B cell (primary cell): ENCODE results near the gene VWA8. TPM values are rescaled to one million over a fixed set of nuclear protein-coding genes. Genes with fewer than 3 reads are reported as not detected.

ENCODE experiments used
- ATAC-seq: fragments of 200-7000 bp; cut with Tn5 transposase; one replicate; pipeline ENCODE4 v1.10.0; 2021; ENCODE audit warnings: low read depth, mild to moderate bottlenecking, moderate number of reproducible peaks, moderate library complexity
- CTCF ChIA-PET: fragments of 350-600 bp; sonication (Branson Sonifier 250); formaldehyde crosslinking; loops from one replicate; lab custom pipeline; 2021; ENCODE audit warnings: antibody characterized with exemption, inconsistent platforms; lab: Charles Lee
- POLR2A ChIA-PET: fragments of 350-600 bp; sonication (Branson Sonifier 250); formaldehyde crosslinking; loops from one replicate; lab custom pipeline; 2021; ENCODE audit warnings: antibody characterized with exemption; lab: Charles Lee
- DNase-seq: peaks from one replicate; pipeline ENCODE4 v3.0.0; 2013
- H2AFZ ChIP-seq: 2 replicates; pipeline ENCODE4 v1.6.1; 2012; ENCODE audit warnings: mild to moderate bottlenecking, low read depth, low read length; ENCODE audit not compliant: insufficient read depth, poor library complexity, severe bottlenecking
- H3K27ac ChIP-seq, 2 donors: 1 replicate in 1 of 2; 2 replicates in 1 of 2; pipeline ENCODE4 v1.5.1; 2012 to 2013; ENCODE audit warnings: low read length in 2 of 2, mild to moderate bottlenecking in 2 of 2, moderate library complexity in 1 of 2
- H3K27me3 ChIP-seq, 4 experiments: fragments of 200-600 bp in 1 of 4; sonication (generic) in 1 of 4; replicated peaks in 1 of 4; 1 replicate in 2 of 4; 2 replicates in 2 of 4; pipeline versions ENCODE4 v1.6.1 to v1.7.0; 2013 to 2016; ENCODE audit warnings: low read length in 3 of 4, mild to moderate bottlenecking in 2 of 4, mixed read lengths in 1 of 4, moderate library complexity in 1 of 4; ENCODE audit not compliant: insufficient read depth in 4 of 4, control insufficient read depth in 3 of 4; ENCODE audit errors: control extremely low read depth in 1 of 4
- H3K36me3 ChIP-seq, 2 experiments: replicated peaks in 1 of 2; 1 replicate in 1 of 2; 2 replicates in 1 of 2; pipeline versions ENCODE4 v1.6.1 to v1.7.1; 2013; ENCODE audit warnings: low read length in 1 of 2; ENCODE audit not compliant: insufficient read depth in 2 of 2, control insufficient read depth in 1 of 2; ENCODE audit errors: control extremely low read depth in 1 of 2, extremely low read depth in 1 of 2
- H3K4me1 ChIP-seq, 2 donors: fragments of 200-600 bp in 1 of 2; sonication (generic) in 1 of 2; 1 replicate in 1 of 2; 2 replicates in 1 of 2; pipeline versions ENCODE4 v1.5.1 to v1.6.1; 2013 to 2017; ENCODE audit warnings: low read length in 2 of 2; ENCODE audit not compliant: control insufficient read depth in 2 of 2, insufficient read depth in 2 of 2
- H3K4me2 ChIP-seq: replicated peaks from 2 replicates; pipeline ENCODE3; 2012; ENCODE audit warnings: mild to moderate bottlenecking, low read depth, low read length; ENCODE audit not compliant: poor library complexity, severe bottlenecking
- H3K4me3 ChIP-seq, 5 experiments: fragments of 200-600 bp in 1 of 5; sonication (generic) in 1 of 5; 1 replicate in 3 of 5; 2 replicates in 2 of 5; pipeline versions ENCODE4 v1.5.1 to v1.7.0; 2011 to 2016; ENCODE audit warnings: low read length in 4 of 5, mild to moderate bottlenecking in 4 of 5, low read depth in 2 of 5, control low read depth in 1 of 5, moderate library complexity in 1 of 5; ENCODE audit not compliant: insufficient read depth in 1 of 5; ENCODE audit errors: control extremely low read depth in 1 of 5, extremely low read depth in 1 of 5
- H3K79me2 ChIP-seq: fragments of 200-600 bp; sonication (generic); one replicate; pipeline ENCODE4 v1.6.0; 2016; ENCODE audit warnings: low read length; ENCODE audit not compliant: control insufficient read depth, insufficient read depth
- H3K9ac ChIP-seq: fragments of 200-600 bp; sonication (generic); 2 replicates; pipeline ENCODE4 v1.6.1; 2017; ENCODE audit warnings: mild to moderate bottlenecking, low read length, moderate library complexity
- H3K9me3 ChIP-seq, 3 donors: one replicate each; pipeline versions ENCODE4 v1.6.1 to v1.7.1; 2013; ENCODE audit warnings: low read length in 2 of 3; ENCODE audit not compliant: control insufficient read depth in 2 of 3, insufficient read depth in 1 of 3; ENCODE audit errors: control extremely low read depth in 1 of 3
- H4K20me1 ChIP-seq: 2 replicates; pipeline ENCODE4 v1.6.0; 2012; ENCODE audit warnings: mild to moderate bottlenecking, low read length; ENCODE audit not compliant: insufficient read depth, control insufficient read depth, poor library complexity, severe bottlenecking
- H3K27ac Mint-ChIP-seq: one replicate; pipeline ENCODE4 v1.8.0; 2021; ENCODE audit warnings: mixed read lengths
- H3K27me3 Mint-ChIP-seq: one replicate; pipeline ENCODE4 v1.8.0; 2021; ENCODE audit warnings: mixed read lengths
- H3K4me1 Mint-ChIP-seq: one replicate; pipeline ENCODE4 v1.8.0; 2021; ENCODE audit warnings: mixed read lengths
- H3K4me3 Mint-ChIP-seq: one replicate; pipeline ENCODE4 v1.8.0; 2021; ENCODE audit warnings: mixed read lengths
- H3K9me3 Mint-ChIP-seq: one replicate; pipeline ENCODE4 v1.8.0; 2022; ENCODE audit warnings: mixed read lengths; ENCODE audit not compliant: insufficient read depth
- EZH2 ChIP-seq: IDR thresholded peaks from 2 replicates; pipeline ENCODE4 v1.6.1; 2012; ENCODE audit warnings: borderline replicate concordance, low read depth, mild to moderate bottlenecking, moderate library complexity, low read length; ENCODE audit not compliant: insufficient read depth, poor library complexity, severe bottlenecking
- WGBS: methylation state at CpG from one replicate; pipeline ENCODE4 v1.1.5; 2013; ENCODE audit warnings: missing lambda C conversion rate; ENCODE audit not compliant: insufficient coverage; 5-methylcytosine and 5-hydroxymethylcytosine counted together
- intact Hi-C: fragments of 100-400 bp; cut with micrococcal nuclease; formaldehyde crosslinking; loops from one replicate; pipeline ENCODE4 v1.10.0; 2022
- polyA plus RNA-seq: library from polyadenylated mRNA; depleted of rRNA; stranded (reverse); fragments of >200 nt; gene quantifications from 2 replicates; pipeline ENCODE4 v1.2.3, GENCODE V29; 2012
- total RNA-seq, 2 donors: library from RNA; stranded (reverse); fragments of 120-200 nt in 1 of 2; gene quantifications; 1 replicate in 1 of 2; 2 replicates in 1 of 2; pipeline versions ENCODE4 v1.2.3 to v1.2.4, GENCODE V29; 2013 to 2022
- TF ChIP-seq, protein P1 (sequence below): fragments of 200-600 bp; IDR thresholded peaks from one replicate; pipeline ENCODE4 v1.8.0; 2022; ENCODE audit warnings: antibody characterized with exemption, mild to moderate bottlenecking

VWA8 gene
- total and polyA plus RNA-seq, 2 donors (not counting 1 experiment from before 2014, with no cell fraction given): 6.0 to 19.7 TPM

DNA sequence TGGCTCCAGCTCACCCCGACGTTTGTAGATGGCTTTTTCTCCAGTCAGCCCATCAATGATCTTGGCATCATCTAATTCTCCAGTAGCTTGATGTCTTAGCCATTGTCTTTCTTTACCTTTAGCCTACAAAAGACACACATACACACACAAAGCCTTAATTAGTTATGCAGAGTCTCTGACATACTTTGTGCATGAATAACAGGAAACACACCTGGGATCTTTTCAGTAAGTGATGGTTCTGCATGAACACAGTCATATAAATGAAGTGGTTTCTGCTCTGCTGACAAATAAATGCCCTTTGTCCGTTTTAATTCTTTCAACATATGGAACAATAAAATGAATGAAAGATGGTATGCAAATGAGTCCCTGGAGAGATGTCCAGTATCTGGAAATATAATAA lies 370.3 kb downstream of the VWA8 start:
- ATAC-seq: no peak
- no peak overlapping the region for H2AFZ ChIP-seq

DNA sequence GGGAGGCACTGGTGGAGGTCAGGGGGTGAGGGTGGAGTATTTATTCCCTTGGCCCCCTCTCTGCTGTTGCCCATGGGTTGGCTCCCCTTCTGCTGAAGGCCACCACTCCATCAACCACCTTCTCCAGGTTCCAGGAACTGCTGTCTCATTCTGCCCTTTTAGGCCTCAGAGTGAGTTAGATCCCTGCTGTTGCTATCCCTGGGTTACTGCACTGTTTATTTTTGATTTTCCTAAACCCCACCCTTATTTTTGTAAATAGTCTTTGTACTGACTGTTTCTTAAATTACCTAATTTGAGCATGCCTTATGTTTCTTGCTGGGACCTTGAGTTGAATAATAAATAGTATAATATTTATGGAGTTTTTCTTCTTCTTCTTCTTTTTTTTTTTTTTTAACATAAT lies 370.8 kb downstream of the VWA8 start:
- ATAC-seq (no peak), DNase-seq (no peak)
- ChIA-PET POLR2A (no interaction called here), CTCF (no interaction called here)
- TF ChIP-seq, protein P1, sequence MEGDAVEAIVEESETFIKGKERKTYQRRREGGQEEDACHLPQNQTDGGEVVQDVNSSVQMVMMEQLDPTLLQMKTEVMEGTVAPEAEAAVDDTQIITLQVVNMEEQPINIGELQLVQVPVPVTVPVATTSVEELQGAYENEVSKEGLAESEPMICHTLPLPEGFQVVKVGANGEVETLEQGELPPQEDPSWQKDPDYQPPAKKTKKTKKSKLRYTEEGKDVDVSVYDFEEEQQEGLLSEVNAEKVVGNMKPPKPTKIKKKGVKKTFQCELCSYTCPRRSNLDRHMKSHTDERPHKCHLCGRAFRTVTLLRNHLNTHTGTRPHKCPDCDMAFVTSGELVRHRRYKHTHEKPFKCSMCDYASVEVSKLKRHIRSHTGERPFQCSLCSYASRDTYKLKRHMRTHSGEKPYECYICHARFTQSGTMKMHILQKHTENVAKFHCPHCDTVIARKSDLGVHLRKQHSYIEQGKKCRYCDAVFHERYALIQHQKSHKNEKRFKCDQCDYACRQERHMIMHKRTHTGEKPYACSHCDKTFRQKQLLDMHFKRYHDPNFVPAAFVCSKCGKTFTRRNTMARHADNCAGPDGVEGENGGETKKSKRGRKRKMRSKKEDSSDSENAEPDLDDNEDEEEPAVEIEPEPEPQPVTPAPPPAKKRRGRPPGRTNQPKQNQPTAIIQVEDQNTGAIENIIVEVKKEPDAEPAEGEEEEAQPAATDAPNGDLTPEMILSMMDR: no peak
- TF ChIP-seq EZH2: no peak
- Histone ChIP-seq H3K27me3 (no peaks in the 10 kb centered on the region), H3K4me1 (peaks cover 0 to 6% of the 10 kb centered on the region in 2 donors), H3K9ac (no peak overlapping the region), H3K79me2 (no peaks in the 10 kb centered on the region), H4K20me1 (no peaks in the 10 kb centered on the region), H3K36me3 (peaks cover 0 to 5% of the 10 kb centered on the region in 2 experiments), H3K4me3 (no peak overlapping the region), H3K4me2 (no peak overlapping the region), H3K9me3 (no peaks in the 10 kb centered on the region), H3K27ac (no peak overlapping the region), H2AFZ (no peak overlapping the region)
- Mint-ChIP-seq H3K27ac (no peak overlapping the region), H3K4me3 (no peak overlapping the region), H3K27me3 (no peaks in the 10 kb centered on the region), H3K9me3 (no peaks in the 10 kb centered on the region), H3K4me1 (peaks cover 8% of the 10 kb centered on the region)
- intact Hi-C loops: no loop called here

More for the DNA sequence above, 370.3 kb downstream of the VWA8 start:
- Histone ChIP-seq H3K9ac (no peak overlapping the region), H3K27me3 (no peaks in the 10 kb centered on the region), H3K27ac (no peak overlapping the region), H3K4me2 (no peak overlapping the region), H3K4me1 (peaks cover 0 to 6% of the 10 kb centered on the region in 2 donors), H3K36me3 (peaks cover 0 to 5% of the 10 kb centered on the region in 2 experiments), H4K20me1 (no peaks in the 10 kb centered on the region), H3K79me2 (no peaks in the 10 kb centered on the region), H3K9me3 (no peaks in the 10 kb centered on the region), H3K4me3 (no peak overlapping the region)
- Mint-ChIP-seq H3K4me1 (peaks cover 8% of the 10 kb centered on the region), H3K27me3 (no peaks in the 10 kb centered on the region), H3K4me3 (no peak overlapping the region), H3K27ac (no peak overlapping the region), H3K9me3 (no peaks in the 10 kb centered on the region)
- intact Hi-C loops: no loop called here
- POLR2A ChIA-PET: no interaction called here
- no peak for DNase-seq
- no peak for TF ChIP-seq EZH2
- TF ChIP-seq, protein P1: no peak
- CTCF ChIA-PET: no interaction called here
- WGBS: 86% methylated on average over 2 of the region's 3 CpGs
